ENCODE data around the gene CTSD.

CTSD gene

GRCh38 chr11:1755344-1755691, 8.4 kb downstream of the CTSD start:
- TF ChIP-seq, protein P1, sequence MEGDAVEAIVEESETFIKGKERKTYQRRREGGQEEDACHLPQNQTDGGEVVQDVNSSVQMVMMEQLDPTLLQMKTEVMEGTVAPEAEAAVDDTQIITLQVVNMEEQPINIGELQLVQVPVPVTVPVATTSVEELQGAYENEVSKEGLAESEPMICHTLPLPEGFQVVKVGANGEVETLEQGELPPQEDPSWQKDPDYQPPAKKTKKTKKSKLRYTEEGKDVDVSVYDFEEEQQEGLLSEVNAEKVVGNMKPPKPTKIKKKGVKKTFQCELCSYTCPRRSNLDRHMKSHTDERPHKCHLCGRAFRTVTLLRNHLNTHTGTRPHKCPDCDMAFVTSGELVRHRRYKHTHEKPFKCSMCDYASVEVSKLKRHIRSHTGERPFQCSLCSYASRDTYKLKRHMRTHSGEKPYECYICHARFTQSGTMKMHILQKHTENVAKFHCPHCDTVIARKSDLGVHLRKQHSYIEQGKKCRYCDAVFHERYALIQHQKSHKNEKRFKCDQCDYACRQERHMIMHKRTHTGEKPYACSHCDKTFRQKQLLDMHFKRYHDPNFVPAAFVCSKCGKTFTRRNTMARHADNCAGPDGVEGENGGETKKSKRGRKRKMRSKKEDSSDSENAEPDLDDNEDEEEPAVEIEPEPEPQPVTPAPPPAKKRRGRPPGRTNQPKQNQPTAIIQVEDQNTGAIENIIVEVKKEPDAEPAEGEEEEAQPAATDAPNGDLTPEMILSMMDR (IDR thresholded peaks at IDR 0.05; ENCODE audit: low read depth, low read length) = no peak
- no peak overlapping the region for H3K4me3 ChIP-seq (ENCODE audit: low read depth, low read length)
- DNase-seq (ENCODE audit: low read depth, low spot score) = no peak
- in situ Hi-C loops (cut with HindIII; ENCODE audit: low sequenced_read_pairs) = no loop called here

DNA sequence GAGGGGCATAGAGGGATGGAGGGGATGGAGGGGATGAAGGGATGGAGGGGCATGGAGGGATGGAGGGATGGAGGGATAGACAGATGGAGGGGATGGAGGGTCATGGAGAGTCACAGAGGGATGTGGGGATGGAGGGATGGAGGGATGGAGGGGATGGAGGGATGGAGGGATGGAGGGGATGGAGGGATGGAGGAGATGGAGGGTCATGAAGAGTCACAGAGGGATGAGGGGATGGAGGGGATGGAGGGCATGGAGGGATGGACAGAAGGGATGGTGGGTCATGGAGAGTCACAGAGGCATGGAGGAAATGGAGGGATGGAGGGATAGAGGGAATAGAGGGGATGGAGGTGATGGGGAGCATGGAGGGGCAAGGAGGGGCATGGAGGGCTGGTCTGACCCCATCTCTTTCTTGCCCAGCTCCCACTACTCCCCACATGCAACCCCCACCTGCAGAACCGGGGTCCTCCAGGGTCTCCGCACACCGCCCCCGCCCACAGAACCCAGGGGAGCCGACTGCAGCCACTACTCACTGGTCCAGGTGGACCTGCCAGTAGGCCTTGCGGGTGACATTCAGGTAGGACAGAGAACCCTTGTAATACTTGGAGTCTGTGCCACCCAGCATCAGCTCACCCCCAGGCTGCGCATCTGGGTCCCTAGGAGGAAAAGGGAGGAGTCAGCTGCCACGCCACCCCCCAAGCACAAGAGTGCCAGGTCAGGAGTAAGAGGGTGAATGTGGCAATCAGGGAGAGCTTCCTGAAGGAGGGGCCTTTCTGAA, 9.2 kb downstream of the CTSD start:
- DNase-seq (ENCODE audit: low read depth, low spot score) = no peak
- in situ Hi-C loops (cut with HindIII; ENCODE audit: low sequenced_read_pairs) = no loop called here
- no peak overlapping the region for H3K4me3 ChIP-seq (ENCODE audit: low read depth, low read length)
- TF ChIP-seq, protein P1 (IDR thresholded peaks at IDR 0.05; ENCODE audit: low read depth, low read length) = no peak

GRCh38 chr11:1753929-1754305, 9.8 kb downstream of the CTSD start:
- TF ChIP-seq, protein P1 (IDR thresholded peaks at IDR 0.05; ENCODE audit: low read depth, low read length) = no peak
- H3K4me3 ChIP-seq (ENCODE audit: low read depth, low read length) = no peak overlapping the region
- in situ Hi-C loops (cut with HindIII; ENCODE audit: low sequenced_read_pairs) = no loop called here
- DNase-seq (ENCODE audit: low read depth, low spot score) = no peak

DNA sequence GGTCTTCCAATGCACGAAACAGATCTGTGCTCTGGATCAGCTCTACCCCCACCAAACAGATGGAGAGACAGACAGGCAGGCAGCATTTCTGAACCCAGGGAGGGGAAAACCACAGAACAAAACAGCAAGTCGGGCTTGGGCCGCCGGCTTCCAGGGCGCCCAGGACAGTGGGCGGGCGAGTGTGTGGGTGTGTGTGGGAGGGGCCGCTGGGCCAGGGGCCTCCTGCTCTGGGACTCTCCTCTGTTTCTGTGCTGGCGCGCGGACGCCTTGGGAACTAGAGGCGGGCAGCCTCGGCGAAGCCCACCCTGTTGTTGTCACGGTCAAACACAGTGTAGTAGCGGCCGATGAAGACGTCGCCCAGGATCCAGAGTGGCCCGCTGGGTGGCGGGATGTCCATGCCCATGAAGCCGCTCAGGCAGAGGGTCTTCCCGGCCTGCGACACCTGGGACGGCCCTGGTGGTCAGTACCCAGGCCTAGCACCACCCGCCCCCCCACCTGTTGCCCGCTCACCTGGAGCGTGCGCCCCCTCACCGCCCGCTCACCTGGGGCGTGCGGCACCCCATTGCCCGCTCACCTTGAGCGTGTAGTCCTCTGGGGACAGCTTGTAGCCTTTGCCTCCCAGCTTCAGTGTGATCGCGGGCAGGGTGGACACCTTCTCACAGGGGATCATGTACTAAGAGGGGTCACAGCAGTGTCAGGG, 10.3 kb downstream of the CTSD start:
- no peak overlapping the region for H3K4me3 ChIP-seq (ENCODE audit: low read depth, low read length)
- in situ Hi-C loops (cut with HindIII; ENCODE audit: low sequenced_read_pairs) = no loop called here
- DNase-seq (ENCODE audit: low read depth, low spot score) = no peak
- TF ChIP-seq, protein P1 (IDR thresholded peaks at IDR 0.05; ENCODE audit: low read depth, low read length) = no peak

GRCh38 chr11:1752907-1753228, 10.9 kb downstream of the CTSD start:
- in situ Hi-C loops (cut with HindIII; ENCODE audit: low sequenced_read_pairs) = no loop called here
- no peak overlapping the region for H3K4me3 ChIP-seq (ENCODE audit: low read depth, low read length)
- no peak for DNase-seq (ENCODE audit: low read depth, low spot score)
- TF ChIP-seq, protein P1 (IDR thresholded peaks at IDR 0.05; ENCODE audit: low read depth, low read length) = no peak

DNA sequence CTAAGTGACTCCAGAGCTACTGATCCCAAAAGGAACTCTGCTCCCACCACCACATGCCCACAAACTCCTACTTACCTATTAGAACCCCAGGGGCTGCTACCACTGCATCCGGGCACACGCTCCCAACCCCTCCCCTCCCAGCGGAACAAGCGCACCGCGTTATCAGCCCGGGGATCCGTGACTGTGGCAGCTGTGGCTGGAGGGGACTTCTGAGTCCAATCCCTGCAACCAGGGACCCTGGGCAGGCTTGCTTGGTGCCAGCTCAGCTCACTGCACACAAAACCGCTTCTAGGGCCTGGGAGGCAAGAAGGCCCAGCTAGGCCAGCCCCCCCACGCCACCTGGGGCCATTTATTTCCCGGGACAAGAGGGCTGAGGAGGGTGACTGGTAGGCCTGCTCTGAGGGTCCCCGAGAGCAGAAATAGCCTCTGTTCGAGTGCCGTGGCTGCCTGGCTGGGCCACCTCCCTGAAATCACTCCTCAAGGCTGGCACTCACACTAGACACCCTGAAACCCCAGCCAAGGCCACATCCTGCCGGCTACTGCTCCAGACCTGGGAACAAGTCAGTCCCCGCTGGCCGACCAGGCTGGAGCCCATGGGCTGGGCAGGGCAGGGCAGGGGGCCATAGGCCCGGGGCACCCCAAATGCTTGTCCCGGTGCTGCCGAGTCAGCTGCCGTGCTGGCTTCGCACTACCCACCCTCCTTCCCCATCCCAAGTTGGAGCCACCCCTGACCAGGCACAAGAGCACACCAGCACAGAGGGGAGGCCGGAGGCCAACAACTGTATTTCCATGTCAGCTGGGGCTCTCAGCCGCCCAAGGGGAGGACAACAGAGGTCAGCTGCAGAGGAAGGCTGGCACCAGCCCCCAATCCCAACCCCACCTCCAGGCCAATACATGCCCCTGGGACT, 11.5 kb downstream of the CTSD start:
- TF ChIP-seq, protein P1 (IDR thresholded peaks at IDR 0.05; ENCODE audit: low read depth, low read length) = no peak
- DNase-seq (ENCODE audit: low read depth, low spot score) = no peak
- H3K4me3 ChIP-seq (ENCODE audit: low read depth, low read length) = no peak overlapping the region
- in situ Hi-C loops (cut with HindIII; ENCODE audit: low sequenced_read_pairs) = no loop called here
